Testis (tissue), 3 donors: ENCODE results near the gene VWC2. TPM values are rescaled to one million over a fixed set of nuclear protein-coding genes. Genes with fewer than 3 reads are reported as not detected.

Source experiments
- DNase-seq: peaks from one replicate; pipeline ENCODE4 v3.0.0-alpha.2; 2019
- H3K27ac ChIP-seq, 2 donors: fragments of 200-600 bp; sonication (generic); one replicate each; pipeline ENCODE4 v1.5.1; 2019
- H3K27me3 ChIP-seq: fragments of 200-600 bp; sonication (generic); one replicate; pipeline ENCODE4 v1.5.1; 2019
- H3K36me3 ChIP-seq: fragments of 200-600 bp; sonication (generic); one replicate; pipeline ENCODE4 v1.5.1; 2017; ENCODE audit warnings: low read depth; ENCODE audit errors: missing control alignments
- H3K4me1 ChIP-seq: fragments of 200-600 bp; sonication (generic); one replicate; pipeline ENCODE4 v1.5.1; 2019
- H3K4me3 ChIP-seq, 2 donors: fragments of 200-600 bp; sonication (generic); one replicate each; pipeline ENCODE4 v1.5.1; 2017 to 2019
- H3K9me3 ChIP-seq: fragments of 200-600 bp; sonication (generic); one replicate; pipeline ENCODE4 v1.5.1; 2017
- CTCF ChIP-seq, 3 experiments: fragments of 450-650 bp in 2 of 3; fragments of 200-600 bp in 1 of 3; sonication (generic) in 1 of 3; IDR thresholded peaks; one replicate each; pipeline ENCODE4 v1.5.1; 2016 to 2019; ENCODE audit warnings: antibody characterized with exemption in 3 of 3, mild to moderate bottlenecking in 2 of 3, moderate library complexity in 1 of 3
- POLR2A ChIP-seq: fragments of 450-650 bp; IDR thresholded peaks from one replicate; pipeline ENCODE4 v1.6.1; 2017; ENCODE audit warnings: antibody characterized with exemption, mild to moderate bottlenecking, moderate library complexity
- WGBS, 2 donors: methylation state at CpG; one replicate each; pipeline ENCODE4 v1.1.5; 2018; 5-methylcytosine and 5-hydroxymethylcytosine counted together
- intact Hi-C: fragments of 100-400 bp; cut with DNase I; formaldehyde crosslinking; loops from one replicate; pipeline ENCODE4 v1.15.1; 2023; ENCODE audit warnings: low total_unique reads
- polyA plus RNA-seq: library from polyadenylated mRNA; stranded (reverse); fragments of 350-450 nt; fragmentation: Illumina TruSeq; extraction: RNeasy Lipid Tissue Mini Kit (QIAGEN cat#74804); gene quantifications from one replicate; pipeline ENCODE4 v1.2.3, GENCODE V29; 2014; ENCODE audit warnings: low read depth, low replicate concordance; ENCODE audit not compliant: insufficient read depth
- total RNA-seq, 2 donors: library from RNA; depleted of rRNA; stranded (reverse); fragments of >200 nt; gene quantifications; one replicate each; pipeline ENCODE4 v1.2.3, GENCODE V29; 2016

Gene VWC2
- total and polyA plus RNA-seq, 3 donors from 2014 or later: 0.08 to 0.31 (median 0.19) TPM

- Histone ChIP-seq H3K27ac (no peak overlapping the region), H3K27me3 (no peaks in the 10 kb centered on the region), H3K4me3 (no peak overlapping the region), H3K4me1 (no peaks in the 10 kb centered on the region), H3K9me3 (no peaks in the 10 kb centered on the region), H3K36me3 (no peaks in the 10 kb centered on the region)
- WGBS, 2 donors: 39 to 49% methylated on average over 3 of the region's 3 CpGs
- no peak for DNase-seq
- intact Hi-C loops: no loop called here
- no peak for TF ChIP-seq CTCF (IDR thresholded peaks at IDR 0.05)
- TF ChIP-seq POLR2A: no peak
These were observed 105.2 kb downstream of the VWC2 start for GRCh38 chr7:49878627-49879026.

GRCh38 chr7:49883933-49884332 lies 110.5 kb downstream of the VWC2 start:
- 100% methylated on average over 1 of the region's 1 CpG for WGBS, 2 donors

GRCh38 chr7:49885593-49886285 lies 112.3 kb downstream of the VWC2 start:
- intact Hi-C loops: no loop called here
- no peaks in the 10 kb centered on the region for H3K27me3 ChIP-seq
- H3K4me1 ChIP-seq: no peaks in the 10 kb centered on the region
- no peaks in the 10 kb centered on the region for H3K36me3 ChIP-seq
- 54 to 56% methylated on average over 11 of the region's 11 CpGs for WGBS, 2 donors
- no peak for DNase-seq
- H3K4me3 ChIP-seq: no peak overlapping the region
- TF ChIP-seq CTCF (IDR thresholded peaks at IDR 0.05): no peak
- no peak for TF ChIP-seq POLR2A
- H3K27ac ChIP-seq: no peak overlapping the region
- no peaks in the 10 kb centered on the region for H3K9me3 ChIP-seq

More at GRCh38 chr7:49883933-49884332, 110.5 kb downstream of the VWC2 start:
- Histone ChIP-seq H3K4me1 (no peaks in the 10 kb centered on the region), H3K9me3 (no peaks in the 10 kb centered on the region), H3K4me3 (no peak overlapping the region), H3K27ac (no peak overlapping the region), H3K36me3 (no peaks in the 10 kb centered on the region), H3K27me3 (no peaks in the 10 kb centered on the region)
- intact Hi-C loops: no loop called here
- TF ChIP-seq POLR2A: no peak
- TF ChIP-seq CTCF (IDR thresholded peaks at IDR 0.05): no peak
- no peak for DNase-seq

- 80% methylated on average over 2 of the region's 2 CpGs for WGBS, 2 donors
- DNase-seq: no peak
- no peaks in the 10 kb centered on the region for H3K36me3 ChIP-seq
- TF ChIP-seq POLR2A (no peak), CTCF (IDR thresholded peaks at IDR 0.05) (no peak)
- no peak overlapping the region for H3K27ac ChIP-seq
- H3K9me3 ChIP-seq: no peaks in the 10 kb centered on the region
- intact Hi-C loops: no loop called here
- H3K27me3 ChIP-seq: no peaks in the 10 kb centered on the region
- H3K4me1 ChIP-seq: no peaks in the 10 kb centered on the region
- H3K4me3 ChIP-seq: no peak overlapping the region
These were observed 119.0 kb downstream of the VWC2 start for GRCh38 chr7:49892481-49892880.

- WGBS, 2 donors: 46 to 61% methylated on average over 4 of the region's 4 CpGs
- intact Hi-C loops: no loop called here
- no peaks in the 10 kb centered on the region for H3K36me3 ChIP-seq
- TF ChIP-seq POLR2A (no peak), CTCF (IDR thresholded peaks at IDR 0.05) (no peak)
- no peaks in the 10 kb centered on the region for H3K9me3 ChIP-seq
- no peaks in the 10 kb centered on the region for H3K4me1 ChIP-seq
- H3K27me3 ChIP-seq: no peaks in the 10 kb centered on the region
- no peak overlapping the region for H3K27ac ChIP-seq
- no peak overlapping the region for H3K4me3 ChIP-seq
- no peak for DNase-seq
These were observed 119.7 kb downstream of the VWC2 start for GRCh38 chr7:49893131-49893530.
